Keratinocyte (primary cell): ENCODE measurements around the gene MMS19. TPM values are rescaled to one million over a fixed set of nuclear protein-coding genes. Genes with fewer than 3 reads are reported as not detected.

Experiments used
- DNase-seq: peaks from one replicate; pipeline ENCODE4 v3.0.0-alpha.2; 2011; ENCODE audit warnings: low read depth, missing footprints, low spot score
- FAIRE-seq: peaks from 2 replicates; lab custom pipeline; 2011; peaks lifted over from hg19 to GRCh38; lab: Jason Lieb, UNC
- H2AFZ ChIP-seq: 2 replicates; pipeline ENCODE4 v1.6.0; 2012; ENCODE audit warnings: low read length, control low read depth, inconsistent platforms; ENCODE audit not compliant: control insufficient read depth
- H3K27ac ChIP-seq: 2 replicates; pipeline ENCODE4 v1.5.1; 2011; ENCODE audit warnings: low read length; ENCODE audit not compliant: control insufficient read depth, insufficient read depth
- H3K27me3 ChIP-seq: 3 replicates; pipeline ENCODE4 v1.6.0; 2011; ENCODE audit warnings: low read length; ENCODE audit not compliant: control insufficient read depth, insufficient read depth; ENCODE audit errors: extremely low read depth
- H3K36me3 ChIP-seq, 2 experiments: 2 replicates in 1 of 2; 3 replicates in 1 of 2; pipeline ENCODE4 v1.5.1; 2011; ENCODE audit warnings: low read length in 2 of 2, mild to moderate bottlenecking in 1 of 2; ENCODE audit not compliant: control insufficient read depth in 2 of 2, insufficient read depth in 2 of 2; ENCODE audit errors: extremely low read depth in 1 of 2
- H3K4me1 ChIP-seq: 3 replicates; pipeline ENCODE4 v1.5.1; 2011; ENCODE audit warnings: low read length; ENCODE audit not compliant: control insufficient read depth, insufficient read depth; ENCODE audit errors: extremely low read depth
- H3K4me2 ChIP-seq: 3 replicates; pipeline ENCODE4 v1.6.0; 2011; ENCODE audit warnings: low read depth, low read length; ENCODE audit not compliant: control insufficient read depth, insufficient read depth; ENCODE audit errors: extremely low read depth
- H3K4me3 ChIP-seq, 3 experiments: fragments of 200-600 bp in 1 of 3; sonication (generic) in 1 of 3; 2 replicates in 2 of 3; 3 replicates in 1 of 3; pipeline ENCODE4 v1.5.1; 2011 to 2016; ENCODE audit warnings: low read length in 3 of 3, mild to moderate bottlenecking in 3 of 3, control low read depth in 2 of 3, inconsistent platforms in 1 of 3, low read depth in 1 of 3, mixed read lengths in 1 of 3, mixed run types in 1 of 3, moderate library complexity in 1 of 3; ENCODE audit not compliant: control insufficient read depth in 2 of 3, insufficient read depth in 2 of 3; ENCODE audit errors: extremely low read depth in 1 of 3
- H3K79me2 ChIP-seq: 2 replicates; pipeline ENCODE4 v1.6.0; 2012; ENCODE audit warnings: low read length; ENCODE audit not compliant: control insufficient read depth, insufficient read depth
- H3K9ac ChIP-seq: 3 replicates; pipeline ENCODE4 v1.6.0; 2011; ENCODE audit warnings: low read length; ENCODE audit not compliant: control insufficient read depth, insufficient read depth; ENCODE audit errors: extremely low read depth
- H3K9me1 ChIP-seq: 3 replicates; pipeline ENCODE4 v1.6.0; 2011; ENCODE audit warnings: low read length; ENCODE audit not compliant: control insufficient read depth, insufficient read depth; ENCODE audit errors: extremely low read depth
- H3K9me3 ChIP-seq: 2 replicates; pipeline ENCODE4 v1.5.1; 2012; ENCODE audit warnings: low read depth, low read length; ENCODE audit not compliant: control insufficient read depth
- H4K20me1 ChIP-seq: 3 replicates; pipeline ENCODE4 v1.6.0; 2011; ENCODE audit warnings: low read length; ENCODE audit not compliant: control insufficient read depth, insufficient read depth; ENCODE audit errors: extremely low read depth
- EZH2 ChIP-seq: IDR thresholded peaks from one replicate; pipeline ENCODE4 v1.6.1; 2012; ENCODE audit warnings: inconsistent platforms, mild to moderate bottlenecking, low read length, moderate library complexity
- dilution Hi-C: fragments of 300-500 bp; cut with MboI; formaldehyde crosslinking; loops from one replicate; pipeline ENCODE4 v1.7.0; 2020; ENCODE audit warnings: low sequenced_read_pairs; ENCODE audit not compliant: extremely low pct_ligation_motif_present
- polyA plus RNA-seq, 5 experiments: library from polyadenylated mRNA; depleted of rRNA in 3 of 5; stranded (reverse) in 3 of 5; stranded (forward) in 1 of 5; unstranded in 1 of 5; fragments of >200 nt; gene quantifications; 1 replicate in 1 of 5; 2 replicates in 3 of 5; 3 replicates in 1 of 5; pipeline versions ENCODE4 v1.2.1 to v1.2.3, GENCODE V29; 2011 to 2012; ENCODE audit warnings: missing spikeins in 2 of 5, low read depth in 1 of 5, low replicate concordance in 1 of 5
- TF ChIP-seq, protein P1 (sequence below), 3 experiments: IDR thresholded peaks in 1 of 3; conservative IDR thresholded peaks in 1 of 3; optimal IDR thresholded peaks in 1 of 3; 2 replicates in 2 of 3; 3 replicates in 1 of 3; pipeline versions ENCODE3 to v1.5.1; 2011; ENCODE audit warnings: low read length in 3 of 3, mild to moderate bottlenecking in 3 of 3, moderate library complexity in 2 of 3, control low read depth in 1 of 3, inconsistent platforms in 1 of 3; ENCODE audit not compliant: insufficient read depth in 2 of 3; ENCODE audit errors: extremely low read depth in 1 of 3

The MMS19 gene
- polyA plus RNA-seq, 1 donor (not counting 4 experiments of a cell fraction or from before 2014, with no cell fraction given): 72.5 TPM

DNA sequence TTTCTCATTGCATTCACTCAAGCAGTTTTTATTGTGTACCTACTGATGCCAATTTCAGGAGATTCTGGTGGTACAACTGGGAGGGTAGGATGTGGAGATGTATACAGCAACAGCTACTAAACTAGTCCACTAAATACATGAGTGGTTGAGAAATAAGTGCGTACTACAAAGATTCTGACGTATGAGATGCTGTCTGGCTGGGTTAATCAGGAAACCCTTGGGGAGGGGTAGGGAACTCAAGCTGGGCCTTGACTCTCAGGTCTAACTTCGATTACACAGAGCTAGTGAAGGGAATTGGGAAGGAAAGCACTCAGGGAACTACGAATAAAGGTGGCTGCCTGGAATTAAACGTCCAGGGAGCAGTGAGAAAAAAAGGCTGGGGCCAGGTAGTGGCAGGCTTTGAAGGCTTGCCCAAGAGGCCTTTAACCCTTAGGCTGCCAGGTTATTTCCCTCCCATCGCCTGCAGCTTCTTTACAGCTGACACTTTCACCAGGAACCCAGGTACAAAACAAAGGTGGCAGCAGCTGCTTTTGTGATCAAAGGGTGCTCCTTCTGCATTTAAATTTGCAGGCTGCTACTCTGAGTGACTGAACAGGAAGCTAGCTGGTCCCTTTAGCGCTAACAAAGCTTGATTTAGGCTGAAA, 3.2 kb downstream of the MMS19 start:
- Histone ChIP-seq H3K4me1 (peaks cover 21% of the 10 kb centered on the region), H3K4me2 (peak overlapping the region; percentile 22), H3K36me3 (no peaks in the 10 kb centered on the region), H3K9me1 (no peaks in the 10 kb centered on the region), H3K9me3 (no peaks in the 10 kb centered on the region), H3K27me3 (no peaks in the 10 kb centered on the region), H3K9ac (peak overlapping the region; percentile 11), H4K20me1 (no peaks in the 10 kb centered on the region), H3K27ac (peak overlapping the region; percentile 0), H2AFZ (no peak overlapping the region), H3K79me2 (peaks cover 86% of the 10 kb centered on the region), H3K4me3 (no peak overlapping the region)
- FAIRE-seq (no peak), DNase-seq (no peak)
- TF ChIP-seq, protein P1, sequence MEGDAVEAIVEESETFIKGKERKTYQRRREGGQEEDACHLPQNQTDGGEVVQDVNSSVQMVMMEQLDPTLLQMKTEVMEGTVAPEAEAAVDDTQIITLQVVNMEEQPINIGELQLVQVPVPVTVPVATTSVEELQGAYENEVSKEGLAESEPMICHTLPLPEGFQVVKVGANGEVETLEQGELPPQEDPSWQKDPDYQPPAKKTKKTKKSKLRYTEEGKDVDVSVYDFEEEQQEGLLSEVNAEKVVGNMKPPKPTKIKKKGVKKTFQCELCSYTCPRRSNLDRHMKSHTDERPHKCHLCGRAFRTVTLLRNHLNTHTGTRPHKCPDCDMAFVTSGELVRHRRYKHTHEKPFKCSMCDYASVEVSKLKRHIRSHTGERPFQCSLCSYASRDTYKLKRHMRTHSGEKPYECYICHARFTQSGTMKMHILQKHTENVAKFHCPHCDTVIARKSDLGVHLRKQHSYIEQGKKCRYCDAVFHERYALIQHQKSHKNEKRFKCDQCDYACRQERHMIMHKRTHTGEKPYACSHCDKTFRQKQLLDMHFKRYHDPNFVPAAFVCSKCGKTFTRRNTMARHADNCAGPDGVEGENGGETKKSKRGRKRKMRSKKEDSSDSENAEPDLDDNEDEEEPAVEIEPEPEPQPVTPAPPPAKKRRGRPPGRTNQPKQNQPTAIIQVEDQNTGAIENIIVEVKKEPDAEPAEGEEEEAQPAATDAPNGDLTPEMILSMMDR (optimal IDR thresholded peaks at IDR 0.05 in 1 of 3, IDR thresholded peaks at IDR 0.05 in 1 of 3, conservative IDR thresholded peaks at IDR 0.05 in 1 of 3; ENCODE audit: extremely low read depth in 1 of 3, insufficient read depth in 2 of 3, low read length in 3 of 3): no peak
- no peak for TF ChIP-seq EZH2
- dilution Hi-C loops: no loop called here

DNA sequence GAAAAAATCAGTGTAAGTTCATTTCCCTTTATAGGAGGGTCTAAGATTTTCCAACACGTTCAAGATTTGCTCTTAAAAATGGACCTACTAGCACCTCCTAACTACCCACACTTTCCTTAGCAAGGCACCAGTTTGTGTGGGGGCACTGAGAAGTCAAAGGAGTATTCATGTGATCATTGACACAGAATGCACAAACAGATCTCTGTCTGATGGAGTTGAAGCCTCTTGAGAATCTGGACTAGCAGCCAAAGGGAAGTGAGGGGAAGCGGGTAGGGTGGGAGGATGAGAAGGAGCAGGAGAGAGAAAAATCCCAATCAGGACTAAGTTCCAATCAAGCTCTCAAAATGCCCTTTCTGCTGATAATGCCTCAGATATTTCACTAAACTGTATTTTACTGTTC, 4.1 kb downstream of the MMS19 start:
- peaks cover 89% of the 10 kb centered on the region for H3K79me2 ChIP-seq
- peak; percentile 29 for FAIRE-seq
- H3K9me3 ChIP-seq: no peaks in the 10 kb centered on the region
- no peaks in the 10 kb centered on the region for H3K27me3 ChIP-seq
- H2AFZ ChIP-seq: no peak overlapping the region
- no peaks in the 10 kb centered on the region for H3K9me1 ChIP-seq
- no peak overlapping the region for H3K4me3 ChIP-seq
- H3K9ac ChIP-seq: no peak overlapping the region
- H3K4me1 ChIP-seq: peaks cover 19% of the 10 kb centered on the region
- H3K4me2 ChIP-seq: no peak overlapping the region
- no peaks in the 10 kb centered on the region for H3K36me3 ChIP-seq
- no peak for TF ChIP-seq EZH2
- TF ChIP-seq, protein P1 (optimal IDR thresholded peaks at IDR 0.05 in 1 of 3, IDR thresholded peaks at IDR 0.05 in 1 of 3, conservative IDR thresholded peaks at IDR 0.05 in 1 of 3; ENCODE audit: extremely low read depth in 1 of 3, insufficient read depth in 2 of 3, low read length in 3 of 3): no peak
- dilution Hi-C loops: no loop called here
- no peaks in the 10 kb centered on the region for H4K20me1 ChIP-seq
- DNase-seq: no peak
- no peak overlapping the region for H3K27ac ChIP-seq
